T follicular helper cell (primary cell): ENCODE measurements around the gene DISC1.
A peak's percentile ranks its signal among the peaks of the same experiment; 100 is the strongest.
"Not testable (repeated sequence)": the region's sequence is repeated elsewhere in the genome, so short reads cannot be mapped to it uniquely, and the experiment has no call there.

Experiments used
- DNase-seq: peaks from one replicate; pipeline ENCODE4 v3.0.0-alpha.2; 2020; ENCODE audit warnings: low read depth
- total RNA-seq, 2 experiments: gene quantifications; one replicate each; lab custom pipeline; 2026; lab: John Stamatoyannopoulos, UW

The DISC1 gene
- 0.35 to 9.9 reads per million in 2 experiments for total RNA-seq

- peak; percentile 49 for DNase-seq
Measured at GRCh38 chr1:231626535-231626950, at the start of gene DISC1. TSS of gene DISC1 (plus strand) at chr1:231626790. CDS start at chr1:231626868, 78 bp downstream.

- DNase-seq, result no peak
Measured at GRCh38 chr1:231576804-231577718, 49.5 kb upstream of the DISC1 start.

GRCh38 chr1:231580874-231581273 is 45.7 kb upstream of the DISC1 start:
- DNase-seq, result no peak

- DNase-seq, result no peak
Measured at GRCh38 chr1:231581859-231582258, 44.7 kb upstream of the DISC1 start.

GRCh38 chr1:231583376-231583775 is 43.2 kb upstream of the DISC1 start:
- no peak for DNase-seq

- DNase-seq, result no peak
Measured at GRCh38 chr1:231584117-231584516, 42.5 kb upstream of the DISC1 start.

- DNase-seq, result no peak
Measured at GRCh38 chr1:231584921-231585320, 41.7 kb upstream of the DISC1 start.

GRCh38 chr1:231590453-231591198 is 36.0 kb upstream of the DISC1 start:
- DNase-seq, result peak; percentile 12

- no peak for DNase-seq
Measured at GRCh38 chr1:231591466-231591865, 35.1 kb upstream of the DISC1 start.

- no peak for DNase-seq
Measured at GRCh38 chr1:231592809-231593208, 33.8 kb upstream of the DISC1 start.

- DNase-seq, result not testable (repeated sequence)
Measured at GRCh38 chr1:231593264-231593663, 33.3 kb upstream of the DISC1 start.

GRCh38 chr1:231594123-231594522 is 32.5 kb upstream of the DISC1 start:
- DNase-seq, result no peak

GRCh38 chr1:231594749-231595148 is 31.8 kb upstream of the DISC1 start:
- no peak for DNase-seq

GRCh38 chr1:231596337-231596791 is 30.2 kb upstream of the DISC1 start:
- no peak for DNase-seq

- no peak for DNase-seq
Measured at GRCh38 chr1:231597971-231598370, 28.6 kb upstream of the DISC1 start.

- no peak for DNase-seq
Measured at GRCh38 chr1:231600458-231600976, 26.1 kb upstream of the DISC1 start.

GRCh38 chr1:231601824-231602672 is 24.5 kb upstream of the DISC1 start:
- no peak for DNase-seq

GRCh38 chr1:231602673-231602984 is 24.0 kb upstream of the DISC1 start:
- DNase-seq, result no peak

GRCh38 chr1:231603598-231604275 is 22.9 kb upstream of the DISC1 start:
- no peak for DNase-seq

- no peak for DNase-seq
Measured at GRCh38 chr1:231604276-231604621, 22.3 kb upstream of the DISC1 start.
